Cardiac septum (tissue), 1 donor: Measurements from ENCODE around the gene UGT2B15. TPM values are rescaled to one million over a fixed set of nuclear protein-coding genes. Genes with fewer than 3 reads are reported as not detected.
"Not testable (repeated sequence)": the region's sequence is repeated elsewhere in the genome, so short reads cannot be mapped to it uniquely, and the experiment has no call there.

Experiments used
- DNase-seq: peaks from one replicate; pipeline ENCODE4 v3.0.0-alpha.2; 2020; ENCODE audit warnings: low spot score
- intact Hi-C: fragments of 100-400 bp; cut with DNase I; formaldehyde crosslinking; loops from one replicate; pipeline ENCODE4 v1.14.0; 2022
- total RNA-seq: library from RNA; stranded (reverse); fragmentation: NEBNext Ultra II Directional; extraction: Animal tissue kit (Norgen Biotek cat#: 25700); gene quantifications from one replicate; pipeline ENCODE4 v1.2.1, GENCODE V29; 2021
- donor health status: DM: no; HTN: no; CAD: no.

UGT2B15 gene
- total RNA-seq, 1 donor from 2014 or later = not detected

DNA sequence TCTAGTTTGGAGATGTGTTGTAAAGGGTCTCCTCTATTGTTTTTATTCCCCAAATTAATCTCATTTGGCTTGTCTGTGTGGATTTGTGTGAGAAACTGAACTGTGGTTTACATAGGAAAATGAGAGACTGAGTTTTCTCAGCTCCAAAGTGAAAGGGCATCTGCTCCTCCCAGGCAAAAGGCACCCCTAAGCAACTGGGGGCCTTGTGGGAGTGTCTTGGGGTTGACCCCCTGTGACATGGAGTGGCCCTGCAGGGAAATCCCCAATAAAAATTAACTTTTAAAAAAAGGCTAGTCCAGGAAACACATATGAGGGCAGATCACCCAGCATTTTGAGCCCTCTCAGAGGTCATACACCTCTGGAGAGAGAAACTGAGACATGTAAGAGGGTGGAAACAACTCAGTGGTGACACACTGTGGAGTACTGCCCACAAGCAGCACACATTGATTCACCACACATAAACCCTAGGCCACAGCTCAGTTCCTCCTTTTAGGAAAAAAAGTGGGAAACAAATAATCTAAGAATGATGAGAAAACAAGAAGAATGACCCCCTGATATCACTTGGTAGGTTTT is 13.3 kb downstream of the UGT2B15 start:
- DNase-seq, intact Hi-C loops: not testable (repeated sequence)

DNA sequence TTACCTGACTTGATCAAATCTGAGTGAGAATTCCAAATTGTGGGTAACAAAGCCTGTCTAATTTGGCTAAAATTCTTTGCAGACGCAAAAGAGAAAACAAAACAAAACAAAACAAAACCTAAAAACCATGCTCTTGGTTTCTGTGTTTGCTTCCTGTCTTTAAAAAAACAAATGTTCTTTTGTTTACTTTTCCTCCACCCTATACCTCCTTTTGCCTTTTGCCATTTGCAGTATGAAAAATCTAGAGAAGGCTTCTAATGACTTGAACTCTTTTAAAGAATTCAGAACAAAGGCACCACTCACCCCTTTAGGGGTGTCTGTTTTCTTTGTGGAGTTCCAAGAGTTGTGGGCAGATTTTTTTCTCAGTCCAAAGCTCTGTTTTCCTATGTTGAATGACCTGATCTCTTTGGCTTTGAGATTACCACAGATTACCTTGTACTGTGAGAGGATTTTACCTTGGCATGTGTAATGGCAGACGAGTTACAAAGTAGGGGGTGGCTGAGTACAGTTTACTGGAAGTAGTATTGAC is 13.9 kb downstream of the UGT2B15 start:
- intact Hi-C loops, DNase-seq: not testable (repeated sequence)

DNA sequence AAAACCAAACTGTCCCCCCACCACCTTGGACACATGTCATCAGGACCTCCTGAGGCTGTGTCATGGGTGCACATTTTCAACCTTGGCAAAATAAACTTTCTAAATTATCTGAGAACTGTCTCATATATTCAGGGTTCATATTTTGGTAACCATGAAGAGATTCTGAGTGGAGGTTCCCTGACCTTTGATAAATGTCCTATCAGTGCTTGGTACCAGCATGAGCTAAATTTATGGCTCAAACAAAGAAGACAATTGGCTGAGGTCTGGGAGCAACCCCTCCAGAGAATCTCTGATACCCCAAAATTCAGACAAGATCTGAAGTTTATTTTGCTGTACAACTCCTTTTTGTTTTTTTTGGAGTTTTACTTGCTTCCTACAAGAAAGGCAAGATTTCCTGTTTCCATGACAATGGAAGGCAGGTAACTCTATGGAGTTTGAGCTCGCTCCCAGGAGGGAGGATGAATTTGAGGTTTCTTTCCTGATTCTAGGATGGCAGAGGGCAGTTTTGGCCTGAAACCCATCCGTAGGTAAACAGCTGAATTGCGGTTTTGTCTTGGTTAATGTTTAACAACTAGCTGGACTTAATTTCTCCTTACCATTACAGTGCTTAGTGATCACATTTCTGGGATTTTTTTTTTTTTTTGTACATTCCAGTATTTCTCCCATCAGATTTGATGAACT is 14.5 kb downstream of the UGT2B15 start:
- DNase-seq = no peak
- intact Hi-C loops = no loop called here

DNA sequence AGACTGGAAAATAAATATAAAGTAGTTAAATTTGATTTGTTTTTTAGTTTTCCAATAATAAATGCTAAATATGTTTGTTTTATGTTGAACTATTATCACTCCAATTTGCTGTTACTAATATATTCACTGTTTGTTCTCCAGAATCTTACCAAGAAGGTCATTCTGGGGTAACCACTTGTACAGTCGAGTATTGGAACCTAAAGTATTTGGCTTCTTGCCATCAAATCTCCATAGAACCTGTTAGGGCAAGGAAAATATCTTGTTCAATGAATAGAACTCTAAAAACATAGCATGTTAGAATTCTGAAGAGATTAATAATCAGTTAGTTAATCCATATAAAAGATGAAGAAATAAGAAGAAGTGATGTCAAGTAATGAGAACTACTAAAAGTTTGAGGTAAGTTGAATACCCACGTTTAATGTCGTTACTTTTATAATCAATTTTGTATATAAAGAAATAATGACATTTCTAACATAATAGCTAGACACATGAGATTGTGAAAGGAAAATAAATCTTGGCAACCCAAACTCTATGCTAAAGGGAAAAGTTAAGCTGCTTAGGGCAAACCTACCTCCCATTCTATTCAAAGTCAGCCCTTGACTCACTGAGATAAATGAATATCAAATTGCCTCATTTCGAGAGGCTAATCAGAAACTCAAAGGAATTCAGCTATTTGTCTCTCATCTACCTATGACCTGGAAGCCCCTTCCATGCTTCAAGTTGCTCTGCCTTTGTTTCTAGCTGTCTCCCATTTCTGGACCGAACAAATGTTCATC is 15.3 kb downstream of the UGT2B15 start:
- intact Hi-C loops = no loop called here
- no peak for DNase-seq

DNA sequence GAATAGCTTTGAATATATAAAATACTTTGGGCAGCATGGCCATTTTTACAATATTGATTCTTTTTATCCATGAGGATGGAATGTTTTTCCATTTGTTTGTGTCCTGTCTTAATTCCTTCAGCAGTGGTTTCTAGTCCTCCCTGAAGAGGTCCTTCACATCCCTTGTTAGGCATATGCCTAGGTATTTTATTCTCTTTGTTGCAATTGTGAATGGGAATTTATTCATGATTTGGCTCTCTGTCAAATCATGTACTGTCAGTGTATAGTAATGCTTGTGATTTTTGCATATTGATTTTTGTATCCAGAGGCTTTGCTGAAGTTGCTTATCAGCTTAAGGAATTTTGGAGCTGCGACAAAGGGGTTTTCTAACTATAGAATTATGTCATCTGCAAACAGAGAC is 18.5 kb downstream of the UGT2B15 start:
- no peak for DNase-seq
- intact Hi-C loops = no loop called here

DNA sequence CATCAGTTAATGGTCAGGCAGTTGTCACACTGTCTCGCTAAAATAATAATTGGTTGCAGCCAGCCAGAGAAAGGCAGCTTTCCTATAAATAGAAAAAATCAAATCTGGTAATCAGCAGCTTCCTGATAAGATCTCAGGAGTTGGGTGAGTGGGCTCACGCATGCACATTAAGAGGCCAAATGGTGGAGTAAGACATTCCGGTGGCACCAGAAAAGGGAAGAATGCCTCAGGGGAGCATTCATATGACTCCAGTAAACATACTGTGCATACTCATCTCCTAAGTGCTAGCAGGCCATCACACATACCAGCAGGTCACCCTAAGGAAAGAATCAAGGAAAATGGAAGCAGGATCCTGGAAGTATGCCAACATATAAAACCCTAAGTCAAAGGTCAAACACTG is 40.1 kb downstream of the UGT2B15 start:
- intact Hi-C loops = no loop called here
- no peak for DNase-seq

DNA sequence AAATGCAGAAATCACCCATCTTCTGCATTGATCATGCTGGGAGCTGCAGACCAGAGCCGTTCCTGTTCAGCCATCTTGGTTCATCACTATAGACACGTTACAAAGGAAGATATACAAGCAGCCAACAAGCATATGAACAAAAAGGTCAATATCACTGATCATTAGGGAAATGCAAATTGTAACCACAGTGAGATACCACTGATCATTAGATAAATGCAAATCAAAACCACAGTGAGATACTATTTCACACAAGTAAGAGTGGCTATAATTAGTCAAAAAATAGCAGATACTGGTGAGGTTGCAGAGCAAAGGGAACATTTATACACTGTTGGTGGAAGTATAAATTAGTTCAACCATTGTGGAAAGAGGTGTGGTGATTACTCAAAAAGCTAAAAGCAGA is 47.7 kb downstream of the UGT2B15 start:
- intact Hi-C loops, DNase-seq: not testable (repeated sequence)

DNA sequence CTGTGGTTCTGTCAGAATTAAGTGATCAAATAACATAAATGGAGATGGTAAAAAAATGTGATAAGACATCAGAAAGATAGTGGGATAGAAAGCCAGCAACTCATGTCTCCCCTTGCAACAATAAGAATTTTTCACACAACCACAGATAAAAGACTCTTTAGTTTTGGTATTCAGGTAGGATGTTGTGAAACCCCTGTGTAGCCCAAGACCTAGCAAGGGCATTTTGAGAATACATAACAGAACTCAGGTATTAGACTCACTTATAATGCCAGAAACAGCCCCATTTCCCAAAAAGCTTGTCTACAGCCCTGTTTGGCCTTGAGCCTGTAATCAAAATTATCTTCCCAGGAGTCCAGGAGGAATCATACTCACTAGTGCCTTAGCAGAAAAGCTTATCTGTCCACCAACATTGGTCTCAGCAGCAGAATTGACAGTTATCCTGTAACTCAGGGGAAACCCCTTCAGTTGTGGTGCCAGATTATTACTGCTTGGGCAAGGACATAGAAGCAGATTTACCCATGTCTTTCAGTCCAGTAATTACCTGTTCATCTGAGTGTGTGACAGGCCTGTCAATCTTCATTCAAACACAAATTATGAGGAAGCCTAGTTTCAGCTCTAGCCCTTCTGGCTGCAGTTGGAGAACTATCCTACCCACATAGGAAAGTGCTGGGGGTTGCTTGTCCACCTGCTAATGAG is 53.3 kb downstream of the UGT2B15 start:
- intact Hi-C loops = no loop called here
- no peak for DNase-seq

DNA sequence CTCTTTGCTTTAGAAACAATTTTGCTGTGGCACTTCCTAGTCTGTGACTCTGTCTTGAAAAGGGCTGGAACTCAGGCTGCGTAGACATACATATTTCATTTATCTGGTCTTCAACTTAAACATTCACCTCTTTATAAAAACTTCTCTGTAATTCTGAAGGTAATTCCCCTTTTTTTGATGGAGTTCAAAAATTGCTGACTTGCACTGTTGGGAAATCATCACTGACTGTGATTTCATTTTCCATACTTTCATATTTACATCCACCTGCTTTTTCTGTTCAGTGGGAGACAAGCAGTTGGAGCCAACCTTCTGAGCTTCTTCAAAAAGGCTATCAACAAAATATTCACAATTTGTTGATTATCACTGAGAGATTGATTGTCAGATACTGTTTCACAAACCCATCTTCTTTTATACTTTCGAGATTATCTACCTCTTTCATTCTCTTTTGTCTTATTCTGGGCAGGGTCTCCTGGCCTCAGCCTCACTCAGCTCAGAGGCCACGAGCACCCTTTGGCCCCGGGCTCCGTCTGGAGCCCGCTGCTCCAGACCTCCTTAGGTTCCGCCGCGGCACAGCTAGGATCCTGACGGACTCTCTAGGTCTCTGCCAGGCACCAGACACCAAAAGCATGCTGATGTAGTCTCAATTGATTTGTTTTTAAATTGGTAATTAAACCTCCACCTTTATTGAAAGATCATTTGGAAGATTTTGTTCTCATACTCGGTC is 54.6 kb downstream of the UGT2B15 start:
- no peak for DNase-seq
- intact Hi-C loops = no loop called here

DNA sequence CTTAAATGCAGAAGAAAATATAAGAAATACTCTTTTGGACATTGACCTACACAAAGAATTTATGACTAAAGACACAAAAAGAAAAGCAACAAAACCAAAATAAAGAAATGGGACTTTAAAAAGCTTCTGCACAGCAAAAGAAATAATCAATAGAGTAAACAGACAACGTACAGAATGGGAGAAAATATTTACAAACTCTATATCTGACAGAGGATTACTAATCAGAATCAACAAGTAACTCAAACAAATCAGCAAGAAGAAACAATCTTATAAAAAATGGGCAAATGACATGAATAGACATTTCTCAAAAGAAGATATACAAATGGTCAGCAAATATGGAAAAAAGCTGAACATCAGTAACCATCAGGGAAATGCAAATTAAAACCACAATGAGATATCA is 56.7 kb downstream of the UGT2B15 start:
- intact Hi-C loops = no loop called here
- no peak for DNase-seq

DNA sequence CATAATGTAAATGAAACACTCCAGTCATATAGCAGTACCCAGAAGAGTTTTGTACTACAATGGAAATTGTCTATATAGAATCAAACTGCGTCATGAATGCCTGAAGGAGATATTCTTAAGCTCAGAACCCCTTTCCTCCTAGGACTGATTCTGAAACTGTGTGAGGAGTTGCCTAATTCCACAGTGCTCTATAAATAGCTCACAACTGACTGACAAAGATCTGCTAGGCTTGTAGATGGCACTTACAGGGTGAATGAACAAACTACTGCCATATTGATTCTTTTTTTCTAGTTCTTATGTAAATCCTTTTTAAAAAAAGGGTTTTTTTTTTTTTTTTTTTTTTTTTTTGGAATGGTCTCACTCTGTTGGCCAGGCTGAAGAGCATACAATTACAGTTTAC is 64.2 kb downstream of the UGT2B15 start:
- intact Hi-C loops = no loop called here
- no peak for DNase-seq

DNA sequence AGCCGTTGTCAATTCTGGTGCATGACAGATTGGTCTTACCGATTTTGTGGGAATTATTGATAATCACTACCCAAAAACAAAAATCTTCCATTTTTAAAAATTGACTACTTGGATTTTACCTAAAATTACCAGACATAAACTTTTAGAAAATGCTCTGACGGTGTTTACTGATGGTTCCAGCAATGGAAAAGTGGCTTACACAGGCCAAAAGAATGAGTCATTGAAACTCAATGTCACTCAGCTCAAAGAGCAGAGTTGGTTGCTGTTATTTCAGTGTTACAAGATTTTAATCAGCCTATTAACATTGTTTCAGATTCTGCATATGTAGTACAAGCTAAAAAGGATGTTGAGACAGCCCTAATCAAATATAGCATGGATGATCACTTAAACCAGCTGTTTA is 71.3 kb downstream of the UGT2B15 start:
- no peak for DNase-seq
- intact Hi-C loops = no loop called here

DNA sequence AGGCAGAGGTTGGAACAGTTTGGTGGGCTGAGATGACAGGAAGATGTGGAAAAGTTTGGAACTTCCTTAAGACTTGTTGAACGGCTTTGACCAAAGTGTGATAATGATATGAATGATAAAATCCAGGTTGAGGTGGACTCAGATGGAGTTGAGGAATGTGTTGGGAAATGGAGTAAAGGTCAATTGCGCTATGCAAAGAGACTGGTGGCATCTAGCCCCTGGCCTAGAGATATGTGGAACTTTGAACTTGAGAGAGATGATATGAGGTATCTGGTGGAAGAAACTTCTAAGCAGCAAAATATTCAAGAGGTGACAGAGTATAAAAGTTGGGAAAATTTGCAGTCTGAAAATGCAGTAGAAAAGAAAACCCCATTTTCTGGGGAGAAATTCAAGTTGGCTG is 73.0 kb downstream of the UGT2B15 start:
- intact Hi-C loops = no loop called here
- no peak for DNase-seq

Other genes with a start within 250 kb of the UGT2B15 start
- gene TMPRSS11E, start 223.2 kb downstream of the UGT2B15 start, total RNA-seq = not detected
- gene UGT2B17, start 94.3 kb downstream of the UGT2B15 start, total RNA-seq = not detected
- gene UGT2B10, start 145.3 kb upstream of the UGT2B15 start, total RNA-seq = not detected